GM12872 (cell line): ENCODE data around the gene PRKCB.

ENCODE experiments used
- TF ChIP-seq, protein P1 (sequence below): IDR thresholded peaks from 3 replicates; pipeline ENCODE4 v1.5.1; 2011; ENCODE audit warnings: low read depth, mild to moderate bottlenecking, low read length, moderate library complexity; ENCODE audit not compliant: insufficient read depth

The PRKCB gene

DNA sequence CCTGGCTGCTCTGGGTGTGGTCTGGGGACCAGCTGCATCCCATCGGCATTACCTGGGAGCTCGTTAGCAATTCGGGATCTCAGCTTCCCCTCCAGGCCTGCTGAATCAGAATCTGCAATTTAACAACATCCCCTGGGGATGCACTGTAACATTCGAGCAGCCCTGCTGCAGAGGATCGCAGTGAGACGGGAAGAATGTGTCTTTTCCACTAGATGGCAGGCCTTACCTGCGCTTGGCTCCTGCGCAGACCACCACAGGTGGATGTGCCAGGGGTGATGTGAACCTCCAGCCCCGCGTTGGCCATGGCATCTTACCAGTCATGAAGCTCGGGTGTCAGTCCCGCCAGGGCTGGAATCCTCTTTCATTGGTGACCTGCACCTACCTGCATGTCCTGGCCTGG is 209.9 kb downstream of the PRKCB start:
- TF ChIP-seq, protein P1, sequence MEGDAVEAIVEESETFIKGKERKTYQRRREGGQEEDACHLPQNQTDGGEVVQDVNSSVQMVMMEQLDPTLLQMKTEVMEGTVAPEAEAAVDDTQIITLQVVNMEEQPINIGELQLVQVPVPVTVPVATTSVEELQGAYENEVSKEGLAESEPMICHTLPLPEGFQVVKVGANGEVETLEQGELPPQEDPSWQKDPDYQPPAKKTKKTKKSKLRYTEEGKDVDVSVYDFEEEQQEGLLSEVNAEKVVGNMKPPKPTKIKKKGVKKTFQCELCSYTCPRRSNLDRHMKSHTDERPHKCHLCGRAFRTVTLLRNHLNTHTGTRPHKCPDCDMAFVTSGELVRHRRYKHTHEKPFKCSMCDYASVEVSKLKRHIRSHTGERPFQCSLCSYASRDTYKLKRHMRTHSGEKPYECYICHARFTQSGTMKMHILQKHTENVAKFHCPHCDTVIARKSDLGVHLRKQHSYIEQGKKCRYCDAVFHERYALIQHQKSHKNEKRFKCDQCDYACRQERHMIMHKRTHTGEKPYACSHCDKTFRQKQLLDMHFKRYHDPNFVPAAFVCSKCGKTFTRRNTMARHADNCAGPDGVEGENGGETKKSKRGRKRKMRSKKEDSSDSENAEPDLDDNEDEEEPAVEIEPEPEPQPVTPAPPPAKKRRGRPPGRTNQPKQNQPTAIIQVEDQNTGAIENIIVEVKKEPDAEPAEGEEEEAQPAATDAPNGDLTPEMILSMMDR = 0 out of 3 replicates have a peak, but pooled peaks have one; percentile 17

DNA sequence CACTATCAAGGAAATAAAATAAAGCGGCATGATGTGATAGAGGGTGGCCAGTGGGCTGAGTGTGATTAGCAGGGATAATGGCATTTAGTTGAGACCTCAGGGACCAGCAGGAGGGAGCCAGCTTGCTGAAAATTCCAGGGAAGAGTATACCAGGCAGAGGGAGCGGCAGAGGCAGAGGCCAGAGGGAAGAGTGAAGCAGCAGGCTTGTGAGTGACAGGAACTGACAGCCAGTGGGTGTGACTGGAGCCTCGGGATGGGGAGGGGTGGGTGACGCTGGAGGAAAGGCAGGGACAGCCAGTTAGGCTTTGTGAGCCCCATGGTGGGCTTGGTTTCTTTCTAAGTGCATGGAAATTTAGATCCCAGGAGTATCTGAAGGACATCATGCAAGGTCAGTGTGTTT is 210.7 kb downstream of the PRKCB start:
- TF ChIP-seq, protein P1 = no peak

DNA sequence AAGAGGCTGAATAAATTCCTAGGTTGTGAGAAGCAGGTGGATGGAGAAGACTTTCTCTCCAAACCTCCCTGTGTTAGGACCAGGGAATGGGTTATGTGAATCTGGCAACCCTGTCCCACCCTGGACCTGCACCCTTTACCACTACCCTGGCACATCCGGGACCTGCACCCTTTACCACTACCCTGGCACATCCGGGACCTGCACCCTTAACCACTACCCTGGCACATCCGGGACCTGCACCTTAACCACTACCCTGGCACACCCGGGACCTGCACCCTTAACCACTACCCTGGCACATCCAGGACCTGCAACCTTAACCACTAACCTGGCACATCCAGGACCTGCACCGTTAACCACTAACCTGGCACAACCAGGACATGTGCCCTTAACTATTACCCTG is 213.3 kb downstream of the PRKCB start:
- TF ChIP-seq, protein P1 = no peak

DNA sequence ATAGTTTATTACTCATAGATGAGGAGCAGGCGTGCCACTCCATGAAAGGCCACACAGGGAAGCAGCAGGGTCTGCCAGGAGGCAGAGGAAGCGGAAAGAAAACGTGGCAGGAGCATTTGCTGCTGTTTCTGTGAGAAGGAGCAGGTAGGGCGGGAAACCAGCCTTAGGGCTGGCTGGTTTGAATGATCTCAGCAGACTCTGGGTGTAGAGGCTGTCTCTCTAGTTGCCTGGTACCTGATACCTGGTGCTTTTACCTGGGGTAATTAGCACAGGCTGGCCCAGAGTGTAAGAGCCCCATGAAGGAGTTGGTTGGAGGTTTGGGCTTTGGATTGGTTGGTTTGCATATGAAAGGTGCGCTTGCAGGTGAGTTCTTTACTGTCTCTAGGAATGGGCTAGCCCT is 215.3 kb downstream of the PRKCB start:
- TF ChIP-seq, protein P1 = no peak

DNA sequence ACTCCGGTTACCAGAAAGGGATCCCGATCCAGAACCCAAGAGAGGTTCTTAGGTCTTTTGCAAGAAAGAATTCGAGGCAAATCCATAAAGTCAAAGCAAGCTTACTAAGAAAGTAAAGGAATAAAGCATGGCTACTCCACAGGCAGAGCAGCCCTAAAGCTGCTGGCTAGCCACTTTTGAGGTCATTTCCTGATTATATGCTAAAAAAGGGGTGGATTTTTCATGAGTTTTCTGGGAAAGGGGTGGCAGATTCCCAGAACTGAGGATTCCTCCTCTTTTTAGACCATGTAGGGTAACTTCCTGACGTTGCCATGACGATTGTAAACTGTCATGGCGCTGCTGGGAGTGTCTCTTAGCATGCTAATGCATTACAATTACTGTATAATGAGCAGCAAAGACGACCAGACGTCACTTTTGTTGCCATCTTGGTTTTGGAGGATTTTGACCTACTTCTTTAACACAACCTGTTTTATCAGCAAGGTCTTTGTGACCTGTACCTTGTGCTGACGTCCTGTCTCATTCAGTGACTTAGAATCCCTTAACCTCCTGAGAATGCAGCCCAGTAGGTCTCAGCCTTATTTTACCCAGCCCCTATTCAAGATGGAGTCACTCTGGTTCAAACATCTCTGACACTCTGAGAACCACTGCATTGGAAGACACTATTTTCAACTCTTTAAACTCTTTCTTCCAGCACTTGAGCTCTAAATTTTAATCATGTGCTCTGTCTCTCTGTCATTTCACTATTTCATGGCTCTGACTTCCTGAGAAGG is 216.7 kb downstream of the PRKCB start:
- TF ChIP-seq, protein P1 = no peak

DNA sequence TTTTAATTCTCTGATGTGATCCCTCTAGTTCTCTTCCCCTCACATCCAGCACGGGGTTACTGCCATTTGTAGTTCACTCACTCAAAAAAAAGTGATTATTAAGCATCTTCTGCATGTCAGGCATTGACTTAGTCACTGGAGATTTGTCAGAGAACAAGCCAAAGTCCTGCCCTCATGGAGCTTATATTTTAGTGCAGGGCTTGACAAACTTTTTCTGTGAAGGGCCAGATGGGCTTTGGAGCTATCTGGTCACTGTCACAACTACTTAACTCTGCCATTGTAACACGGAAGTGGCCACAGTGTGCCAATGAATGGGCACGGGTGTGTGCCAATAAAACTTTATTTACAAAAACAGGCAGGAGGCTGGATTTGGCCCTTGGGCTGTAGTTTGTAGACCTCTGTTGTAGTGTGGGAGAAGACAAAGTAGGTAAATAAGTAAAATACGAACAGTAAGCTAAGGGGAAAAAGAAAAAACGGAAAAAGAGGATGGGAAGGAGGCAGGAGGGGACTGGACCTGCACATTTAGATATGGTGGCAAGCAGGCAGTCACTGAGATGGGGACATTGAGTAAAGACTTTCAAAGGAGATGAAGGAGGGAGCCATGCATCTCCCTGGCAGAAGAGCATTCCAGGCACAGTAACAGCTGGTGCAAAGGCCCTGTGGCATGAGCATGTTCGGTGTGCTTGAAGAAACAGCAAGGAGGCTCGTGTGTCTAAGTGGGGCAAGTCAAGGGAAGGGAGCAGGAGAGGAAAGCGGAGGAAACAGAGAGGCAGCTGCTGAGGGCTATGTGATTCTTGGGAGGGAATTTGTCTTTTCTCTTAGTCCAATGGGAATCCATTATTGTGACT is 217.5 kb downstream of the PRKCB start:
- TF ChIP-seq, protein P1 = no peak

DNA sequence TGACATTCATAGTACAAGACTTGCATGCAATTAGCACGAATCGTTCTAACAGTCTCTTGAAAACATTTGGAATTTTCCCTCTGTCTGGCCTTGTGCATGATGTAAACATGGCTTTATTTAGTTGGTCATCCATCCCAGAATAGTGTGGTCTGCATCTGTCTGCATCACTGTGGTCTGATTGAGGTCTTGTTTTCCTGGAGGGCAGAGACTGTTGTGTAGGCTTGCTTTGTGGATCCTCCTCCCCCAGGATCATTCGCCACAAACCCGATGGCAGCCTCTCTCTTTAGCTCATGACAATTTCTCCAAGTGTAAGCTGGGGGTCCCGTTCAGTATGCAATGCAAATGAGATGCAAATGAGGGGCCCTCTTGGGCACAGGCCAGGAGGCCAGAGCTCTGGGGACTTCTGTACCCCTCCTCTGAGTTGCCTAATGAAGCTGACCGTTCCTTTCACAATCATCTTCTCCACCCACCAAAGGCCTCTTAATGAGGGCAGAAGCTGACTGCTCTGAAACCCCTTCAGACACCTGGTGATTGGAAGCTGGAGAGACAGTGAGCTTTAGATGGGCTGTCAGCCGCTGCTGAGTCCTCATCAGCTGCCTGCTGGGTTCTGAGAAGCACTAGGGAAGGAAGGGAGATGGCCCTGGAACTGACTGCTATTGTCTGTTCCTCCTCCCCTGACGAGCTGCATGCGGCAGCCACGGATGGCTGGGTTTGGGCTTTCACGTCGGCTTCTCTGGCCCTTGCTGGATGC is 219.1 kb downstream of the PRKCB start:
- TF ChIP-seq, protein P1 = no peak
